NCI-H460 (cell line): ENCODE measurements around the gene CYFIP1. TPM values are rescaled to one million over a fixed set of nuclear protein-coding genes. Genes with fewer than 3 reads are reported as not detected.

Source experiments
- DNase-seq: peaks from one replicate; pipeline ENCODE4 v3.0.0-alpha.2; 2016; ENCODE audit warnings: low read depth; ENCODE audit errors: extremely low read depth
- total RNA-seq: library from RNA; depleted of rRNA; stranded (reverse); fragments of >200 nt; shearing (Covaris generic); gene quantifications from 2 replicates; pipeline ENCODE4 v1.2.3, GENCODE V29; 2014

The CYFIP1 gene
- total RNA-seq, 1 experiment from 2014 or later: 72.8 TPM

- DNase-seq: no peak
These were observed 10.7 kb downstream of the CYFIP1 start for GRCh38 chr15:22969489-22969888.

GRCh38 chr15:22968366-22968765, 11.8 kb downstream of the CYFIP1 start:
- no peak for DNase-seq

GRCh38 chr15:22967084-22967770, 12.9 kb downstream of the CYFIP1 start:
- DNase-seq: no peak

- no peak for DNase-seq
These were observed 13.7 kb downstream of the CYFIP1 start for GRCh38 chr15:22966321-22967083.

GRCh38 chr15:22963641-22964040, 16.5 kb downstream of the CYFIP1 start:
- DNase-seq: no peak

- no peak for DNase-seq
These were observed 17.6 kb downstream of the CYFIP1 start for GRCh38 chr15:22962611-22963010.

- no peak for DNase-seq
These were observed 18.4 kb downstream of the CYFIP1 start for GRCh38 chr15:22961762-22962161.

GRCh38 chr15:22960556-22960955, 19.6 kb downstream of the CYFIP1 start:
- no peak for DNase-seq

- no peak for DNase-seq
These were observed 20.0 kb downstream of the CYFIP1 start for GRCh38 chr15:22960126-22960525.

GRCh38 chr15:22959321-22960101, 20.7 kb downstream of the CYFIP1 start:
- no peak for DNase-seq

- DNase-seq: no peak
These were observed 21.5 kb downstream of the CYFIP1 start for GRCh38 chr15:22958487-22959280.

- no peak for DNase-seq
These were observed 23.2 kb downstream of the CYFIP1 start for GRCh38 chr15:22956978-22957260.

GRCh38 chr15:22956257-22956977, 23.8 kb downstream of the CYFIP1 start:
- no peak for DNase-seq

GRCh38 chr15:22955544-22956119, 24.5 kb downstream of the CYFIP1 start:
- no peak for DNase-seq

- no peak for DNase-seq
These were observed 25.2 kb downstream of the CYFIP1 start for GRCh38 chr15:22954798-22955543.

- DNase-seq: no peak
These were observed 25.8 kb downstream of the CYFIP1 start for GRCh38 chr15:22954326-22954725.

- no peak for DNase-seq
These were observed 27.2 kb downstream of the CYFIP1 start for GRCh38 chr15:22952796-22953579.
